WERI-Rb-1 (cell line): ENCODE results near the gene TM9SF1.

Experiments used
- DNase-seq: peaks from one replicate; pipeline ENCODE4 v3.0.0-alpha.2; 2020
- H3K27ac ChIP-seq: fragments of 250-450 bp; sonication (Bioruptor Pico); 2 replicates; pipeline ENCODE4 v1.5.1; 2020; ENCODE audit warnings: mild to moderate bottlenecking, moderate library complexity
- H3K27me3 ChIP-seq: fragments of 250-450 bp; sonication (Bioruptor Pico); 2 replicates; pipeline ENCODE4 v1.5.1; 2021; ENCODE audit warnings: mild to moderate bottlenecking, low read depth, moderate library complexity; ENCODE audit not compliant: insufficient read depth, severe bottlenecking
- H3K36me3 ChIP-seq: fragments of 250-450 bp; sonication (Bioruptor Pico); 2 replicates; pipeline ENCODE4 v1.5.1; 2020; ENCODE audit warnings: mild to moderate bottlenecking, moderate library complexity
- H3K4me3 ChIP-seq: 2 replicates; pipeline ENCODE4 v1.5.1; 2011; ENCODE audit warnings: low read depth, mild to moderate bottlenecking, control low read depth, low read length
- H3K9me3 ChIP-seq: fragments of 250-450 bp; sonication (Bioruptor Pico); 2 replicates; pipeline ENCODE4 v1.5.1; 2021; ENCODE audit warnings: mild to moderate bottlenecking, moderate library complexity; ENCODE audit not compliant: severe bottlenecking
- CTCF ChIP-seq: IDR thresholded peaks from 2 replicates; pipeline ENCODE4 v1.5.1; 2011; ENCODE audit warnings: low read depth, mild to moderate bottlenecking, control low read depth, inconsistent platforms, low read length

Gene TM9SF1

GRCh38 chr14:24195186-24196070 lies at the start of gene TM9SF1:
TSS of gene TM9SF1 (minus strand) at chr14:24195441. CDS start at chr14:24195019, 422 bp downstream.
- peak; percentile 89 for DNase-seq
- Histone ChIP-seq H3K36me3 (peaks cover 31% of the 10 kb centered on the region), H3K27me3 (no peaks in the 10 kb centered on the region), H3K9me3 (no peaks in the 10 kb centered on the region), H3K4me3 (peak within 1 kb of the TSS; percentile 50), H3K27ac (peak within 1 kb of the TSS; percentile 98)
- TF ChIP-seq CTCF: no peak

GRCh38 chr14:24243336-24243836 lies 48.1 kb upstream of the TM9SF1 start:
- DNase-seq: peak; percentile 53
- H3K4me3 ChIP-seq: peak overlapping the region; percentile 73

GRCh38 chr14:24241829-24242443 lies 46.7 kb upstream of the TM9SF1 start:
- H3K27me3 ChIP-seq: no peaks in the 10 kb centered on the region
- TF ChIP-seq CTCF: peak; percentile 54
- peaks cover 44% of the 10 kb centered on the region for H3K36me3 ChIP-seq
- peak overlapping the region; percentile 73 for H3K4me3 ChIP-seq
- no peaks in the 10 kb centered on the region for H3K9me3 ChIP-seq
- peak; percentile 93 for DNase-seq
- H3K27ac ChIP-seq: peak overlapping the region; percentile 97

More at GRCh38 chr14:24243336-24243836, 48.1 kb upstream of the TM9SF1 start:
- TF ChIP-seq CTCF: no peak
- peak overlapping the region; percentile 97 for H3K27ac ChIP-seq
- H3K9me3 ChIP-seq: no peaks in the 10 kb centered on the region
- peaks cover 29% of the 10 kb centered on the region for H3K36me3 ChIP-seq
- H3K27me3 ChIP-seq: no peaks in the 10 kb centered on the region

GRCh38 chr14:24240110-24240918 lies 45.1 kb upstream of the TM9SF1 start:
- H3K27ac ChIP-seq: no peak overlapping the region
- no peaks in the 10 kb centered on the region for H3K27me3 ChIP-seq
- peaks cover 58% of the 10 kb centered on the region for H3K36me3 ChIP-seq
- no peak overlapping the region for H3K4me3 ChIP-seq
- DNase-seq: no peak
- no peaks in the 10 kb centered on the region for H3K9me3 ChIP-seq
- TF ChIP-seq CTCF: no peak

GRCh38 chr14:24238527-24239037 lies 43.3 kb upstream of the TM9SF1 start:
- no peak for DNase-seq
- TF ChIP-seq CTCF: no peak
- Histone ChIP-seq H3K9me3 (no peaks in the 10 kb centered on the region), H3K27ac (no peak overlapping the region), H3K36me3 (peaks cover 64% of the 10 kb centered on the region), H3K4me3 (no peak overlapping the region), H3K27me3 (no peaks in the 10 kb centered on the region)
